Stimulated activated naive CD8-positive, alpha-beta T cell treated with anti-CD3 and anti-CD28 coated beads, Interleukin-15, Interleukin-2, amounts not matched to agents 100 ng/mL and 50 ng/mL, for 24 hours (primary cell): Measurements from ENCODE around the gene FUOM.

Source experiments
- H3K27ac Mint-ChIP-seq: one replicate; pipeline ENCODE4 v1.8.0; 2021; ENCODE audit warnings: mild to moderate bottlenecking, mixed read lengths
- H3K27me3 Mint-ChIP-seq: one replicate; pipeline ENCODE4 v1.8.0; 2021; ENCODE audit warnings: mixed read lengths
- H3K36me3 Mint-ChIP-seq: one replicate; pipeline ENCODE4 v1.8.0; 2021; ENCODE audit warnings: low read depth, mixed read lengths
- H3K4me1 Mint-ChIP-seq: one replicate; pipeline ENCODE4 v1.8.0; 2021; ENCODE audit warnings: low read depth, mixed read lengths
- H3K4me3 Mint-ChIP-seq: one replicate; pipeline ENCODE4 v1.8.0; 2021; ENCODE audit warnings: mild to moderate bottlenecking, mixed read lengths
- H3K9me3 Mint-ChIP-seq: one replicate; pipeline ENCODE4 v1.8.0; 2021; ENCODE audit warnings: mixed read lengths

Gene FUOM

GRCh38 chr10:133364645-133365431 is 7.0 kb upstream of the FUOM start:
- no peak overlapping the region for H3K4me3 Mint-ChIP-seq

GRCh38 chr10:133362846-133363245 is 5.0 kb upstream of the FUOM start:
- H3K36me3 Mint-ChIP-seq, result peaks cover 14% of the 10 kb centered on the region
- no peak overlapping the region for H3K27ac Mint-ChIP-seq
- no peaks in the 10 kb centered on the region for H3K9me3 Mint-ChIP-seq
- H3K4me3 Mint-ChIP-seq, result no peak overlapping the region
- H3K27me3 Mint-ChIP-seq, result no peaks in the 10 kb centered on the region
- H3K4me1 Mint-ChIP-seq, result peaks cover 11% of the 10 kb centered on the region

More at GRCh38 chr10:133364645-133365431, 7.0 kb upstream of the FUOM start:
- H3K4me1 Mint-ChIP-seq, result peaks cover 18% of the 10 kb centered on the region
- no peaks in the 10 kb centered on the region for H3K9me3 Mint-ChIP-seq
- H3K36me3 Mint-ChIP-seq, result peaks cover 21% of the 10 kb centered on the region
- no peak overlapping the region for H3K27ac Mint-ChIP-seq
- no peaks in the 10 kb centered on the region for H3K27me3 Mint-ChIP-seq

GRCh38 chr10:133361773-133362441 is 4.1 kb upstream of the FUOM start:
- Mint-ChIP-seq H3K27ac (no peak overlapping the region), H3K27me3 (no peaks in the 10 kb centered on the region), H3K9me3 (no peaks in the 10 kb centered on the region), H3K36me3 (peaks cover 14% of the 10 kb centered on the region), H3K4me3 (no peak overlapping the region), H3K4me1 (peaks cover 11% of the 10 kb centered on the region)

GRCh38 chr10:133361227-133361626 is 3.4 kb upstream of the FUOM start:
- peaks cover 14% of the 10 kb centered on the region for H3K36me3 Mint-ChIP-seq
- H3K4me1 Mint-ChIP-seq, result peaks cover 12% of the 10 kb centered on the region
- no peaks in the 10 kb centered on the region for H3K27me3 Mint-ChIP-seq
- H3K4me3 Mint-ChIP-seq, result no peak overlapping the region
- H3K27ac Mint-ChIP-seq, result no peak overlapping the region
- no peaks in the 10 kb centered on the region for H3K9me3 Mint-ChIP-seq

- no peaks in the 10 kb centered on the region for H3K9me3 Mint-ChIP-seq
- H3K36me3 Mint-ChIP-seq, result peaks cover 14% of the 10 kb centered on the region
- H3K4me3 Mint-ChIP-seq, result no peak overlapping the region
- H3K27ac Mint-ChIP-seq, result no peak overlapping the region
- peaks cover 16% of the 10 kb centered on the region for H3K4me1 Mint-ChIP-seq
- no peaks in the 10 kb centered on the region for H3K27me3 Mint-ChIP-seq
These were observed 2.3 kb upstream of the FUOM start for GRCh38 chr10:133359972-133360610.

- Mint-ChIP-seq H3K27ac (no peak overlapping the region), H3K36me3 (peaks cover 11% of the 10 kb centered on the region), H3K4me3 (no peak overlapping the region)
These were observed 1.7 kb upstream of the FUOM start for GRCh38 chr10:133359554-133359971.

GRCh38 chr10:133358925-133359310 is 1.1 kb upstream of the FUOM start:
- peaks cover 16% of the 10 kb centered on the region for H3K4me1 Mint-ChIP-seq
- no peak overlapping the region for H3K4me3 Mint-ChIP-seq
- H3K27ac Mint-ChIP-seq, result no peak overlapping the region
- no peaks in the 10 kb centered on the region for H3K27me3 Mint-ChIP-seq
- H3K9me3 Mint-ChIP-seq, result no peaks in the 10 kb centered on the region
- H3K36me3 Mint-ChIP-seq, result peaks cover 7% of the 10 kb centered on the region

More at GRCh38 chr10:133359554-133359971, 1.7 kb upstream of the FUOM start:
- no peaks in the 10 kb centered on the region for H3K27me3 Mint-ChIP-seq
- H3K4me1 Mint-ChIP-seq, result peaks cover 16% of the 10 kb centered on the region
- H3K9me3 Mint-ChIP-seq, result no peaks in the 10 kb centered on the region

GRCh38 chr10:133358162-133358924 is 524 bp upstream of the FUOM start:
- Mint-ChIP-seq H3K4me3 (no peak overlapping the region), H3K27ac (no peak overlapping the region), H3K27me3 (no peaks in the 10 kb centered on the region), H3K36me3 (peaks cover 7% of the 10 kb centered on the region), H3K9me3 (no peaks in the 10 kb centered on the region), H3K4me1 (peaks cover 16% of the 10 kb centered on the region)

- Mint-ChIP-seq H3K36me3 (peaks cover under 1% of the 10 kb centered on the region), H3K4me3 (peak overlapping the region; percentile 84), H3K9me3 (no peaks in the 10 kb centered on the region), H3K27me3 (no peaks in the 10 kb centered on the region), H3K4me1 (peaks cover 11% of the 10 kb centered on the region), H3K27ac (peak overlapping the region; percentile 52)
These were observed 1.1 kb downstream of the FUOM start for GRCh38 chr10:133356549-133357284.

GRCh38 chr10:133355991-133356390 is 1.8 kb downstream of the FUOM start:
- Mint-ChIP-seq H3K4me3 (peak overlapping the region; percentile 63), H3K27ac (no peak overlapping the region), H3K36me3 (no peaks in the 10 kb centered on the region)

GRCh38 chr10:133355266-133355665 is 2.6 kb downstream of the FUOM start:
- no peaks in the 10 kb centered on the region for H3K27me3 Mint-ChIP-seq
- H3K9me3 Mint-ChIP-seq, result no peaks in the 10 kb centered on the region
- no peaks in the 10 kb centered on the region for H3K36me3 Mint-ChIP-seq
- H3K4me1 Mint-ChIP-seq, result peaks cover 5% of the 10 kb centered on the region
- H3K27ac Mint-ChIP-seq, result no peak overlapping the region
- no peak overlapping the region for H3K4me3 Mint-ChIP-seq

More at GRCh38 chr10:133355991-133356390, 1.8 kb downstream of the FUOM start:
- H3K27me3 Mint-ChIP-seq, result no peaks in the 10 kb centered on the region
- no peaks in the 10 kb centered on the region for H3K9me3 Mint-ChIP-seq
- peaks cover 5% of the 10 kb centered on the region for H3K4me1 Mint-ChIP-seq

GRCh38 chr10:133354672-133355240 is 3.1 kb downstream of the FUOM start:
- Mint-ChIP-seq H3K27ac (no peak overlapping the region), H3K27me3 (no peaks in the 10 kb centered on the region), H3K4me3 (no peak overlapping the region), H3K9me3 (no peaks in the 10 kb centered on the region), H3K36me3 (no peaks in the 10 kb centered on the region), H3K4me1 (peaks cover 5% of the 10 kb centered on the region)

GRCh38 chr10:133353988-133354605 is 3.7 kb downstream of the FUOM start:
- H3K27ac Mint-ChIP-seq, result no peak overlapping the region

More at GRCh38 chr10:133353988-133354605, 3.7 kb downstream of the FUOM start:
- Mint-ChIP-seq H3K27me3 (peaks cover 3% of the 10 kb centered on the region), H3K9me3 (no peaks in the 10 kb centered on the region), H3K4me1 (peaks cover 7% of the 10 kb centered on the region), H3K4me3 (no peak overlapping the region), H3K36me3 (no peaks in the 10 kb centered on the region)
